Activated CD4-positive, CD25-positive, alpha-beta regulatory T cell treated with anti-CD3 and anti-CD28 coated beads, Interleukin-2, amount 50 U/mL, for 24 hours (primary cell): ENCODE results near the gene CRACDL.

Experiments used
- ATAC-seq, 2 donors: fragments of 150-1000 bp; cut with Tn5 transposase; one replicate each; pipeline ENCODE4 v1.10.0; 2021; ENCODE audit warnings: mild to moderate bottlenecking in 1 of 2, moderate library complexity in 1 of 2

Gene CRACDL

GRCh38 chr2:98852932-98853331 lies 83.1 kb downstream of the CRACDL start:
- ATAC-seq, result no peak

- ATAC-seq, result no peak
Measured at GRCh38 chr2:98850074-98850473, 86.0 kb downstream of the CRACDL start.

- ATAC-seq, result no peak
Measured at GRCh38 chr2:98849113-98849512, 86.9 kb downstream of the CRACDL start.

GRCh38 chr2:98847853-98848252 lies 88.2 kb downstream of the CRACDL start:
- no peak for ATAC-seq

- ATAC-seq, result no peak
Measured at GRCh38 chr2:98846041-98846440, 90.0 kb downstream of the CRACDL start.

- ATAC-seq, result no peak
Measured at GRCh38 chr2:98842136-98842535, 93.9 kb downstream of the CRACDL start.

GRCh38 chr2:98839292-98839691 lies 96.7 kb downstream of the CRACDL start:
- ATAC-seq, result no peak

GRCh38 chr2:98835831-98836385 lies 100.1 kb downstream of the CRACDL start:
- peak; percentile 70 to 81 for ATAC-seq

- no peak for ATAC-seq
Measured at GRCh38 chr2:98833917-98834263, 102.1 kb downstream of the CRACDL start.

- ATAC-seq, result no peak
Measured at GRCh38 chr2:98833172-98833916, 102.7 kb downstream of the CRACDL start.

GRCh38 chr2:98832172-98832571 lies 103.9 kb downstream of the CRACDL start:
- ATAC-seq, result no peak

GRCh38 chr2:98830571-98831145 lies 105.4 kb downstream of the CRACDL start:
- ATAC-seq, result no peak

- no peak for ATAC-seq
Measured at GRCh38 chr2:98829581-98830270, 106.3 kb downstream of the CRACDL start.

- ATAC-seq, result no peak
Measured at GRCh38 chr2:98828793-98829371, 107.1 kb downstream of the CRACDL start.

GRCh38 chr2:98828369-98828744 lies 107.7 kb downstream of the CRACDL start:
- ATAC-seq, result no peak

GRCh38 chr2:98827625-98828368 lies 108.2 kb downstream of the CRACDL start:
- ATAC-seq, result no peak

GRCh38 chr2:98826856-98827255 lies 109.2 kb downstream of the CRACDL start:
- no peak for ATAC-seq

GRCh38 chr2:98825858-98826257 lies 110.2 kb downstream of the CRACDL start:
- ATAC-seq, result no peak

- ATAC-seq, result no peak
Measured at GRCh38 chr2:98825404-98825803, 110.6 kb downstream of the CRACDL start.

- no peak for ATAC-seq
Measured at GRCh38 chr2:98825020-98825350, 111.0 kb downstream of the CRACDL start.

GRCh38 chr2:98824256-98825019 lies 111.6 kb downstream of the CRACDL start:
- no peak for ATAC-seq
